Peyer's patch (tissue), 4 donors: ENCODE measurements around the gene ACAP1.

Source experiments
- CTCF ChIP-seq, 6 experiments: fragments of 450-650 bp in 4 of 6; fragments of 200-600 bp in 2 of 6; sonication (generic) in 1 of 6; IDR thresholded peaks; one replicate each; pipeline ENCODE4 v1.5.1; 2017 to 2019; ENCODE audit warnings: antibody characterized with exemption in 6 of 6, mild to moderate bottlenecking in 3 of 6, moderate library complexity in 1 of 6
- POLR2A ChIP-seq, 2 donors: fragments of 450-650 bp; IDR thresholded peaks; one replicate each; pipeline ENCODE4 v1.5.1; 2017; ENCODE audit warnings: antibody characterized with exemption in 2 of 2, mild to moderate bottlenecking in 2 of 2, moderate library complexity in 2 of 2

- TF ChIP-seq CTCF (IDR thresholded peaks at IDR 0.05) (no peak), POLR2A (IDR thresholded peaks at IDR 0.05) (no peak)
Measured at GRCh38 chr17:7367083-7367482, 30.8 kb downstream of the ACAP1 start.
